CD4-positive, alpha-beta T cell treated with Interleukin-15 for 4 hours (primary cell): ENCODE results near the gene ANKRD28.

ENCODE experiments used
- DNase-seq: peaks from one replicate; pipeline ENCODE4 v3.0.0-alpha.2; 2020; ENCODE audit warnings: low spot score

Gene ANKRD28

DNA sequence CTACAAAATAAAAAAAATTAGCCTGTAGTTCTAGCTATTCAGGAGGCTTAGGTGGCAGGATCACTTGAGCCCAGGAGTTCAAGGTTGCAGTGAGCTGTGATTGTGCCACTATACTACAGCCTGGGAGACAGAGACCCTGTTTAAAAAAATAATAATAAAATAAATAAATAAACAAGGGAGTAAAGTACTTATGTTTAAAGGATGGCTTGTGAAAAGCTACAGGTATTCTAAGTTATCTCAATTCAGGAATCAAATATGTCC, 74.2 kb downstream of the ANKRD28 start:
- no peak for DNase-seq

DNA sequence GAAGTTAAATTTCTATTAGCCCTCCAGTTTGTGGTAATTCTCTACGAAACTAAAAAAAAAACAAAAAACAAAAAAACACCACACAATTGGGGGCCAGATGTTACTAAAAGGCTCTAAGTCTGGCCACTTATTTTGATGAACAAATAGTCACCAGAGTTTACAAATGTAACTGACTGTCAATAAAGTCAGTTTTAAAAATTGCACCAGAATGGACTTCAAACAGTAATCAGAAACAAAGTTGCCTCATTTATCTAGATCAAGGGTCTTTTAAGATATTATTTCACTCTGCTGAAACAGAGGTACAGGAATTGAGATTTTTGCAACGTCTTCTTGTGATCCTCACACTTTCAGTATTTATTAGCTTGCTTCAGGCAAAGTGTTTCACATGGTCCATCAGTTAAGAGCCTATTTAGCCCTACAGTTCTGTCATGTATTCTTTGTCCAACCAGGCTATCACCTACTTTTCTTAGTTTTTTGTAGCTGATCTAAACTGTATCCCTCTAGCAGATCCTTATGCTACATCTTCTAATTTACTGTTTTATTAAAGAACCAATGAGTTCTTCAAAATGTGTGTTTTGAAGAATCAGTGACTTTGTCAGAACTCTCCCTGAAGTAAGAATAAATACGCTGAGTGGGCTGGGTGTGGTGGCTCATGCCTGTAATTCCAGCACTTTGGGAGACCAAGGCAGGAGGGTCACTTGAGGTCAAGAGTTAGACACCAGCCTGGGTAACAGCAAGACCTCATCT, 74.7 kb downstream of the ANKRD28 start:
- DNase-seq = no peak

DNA sequence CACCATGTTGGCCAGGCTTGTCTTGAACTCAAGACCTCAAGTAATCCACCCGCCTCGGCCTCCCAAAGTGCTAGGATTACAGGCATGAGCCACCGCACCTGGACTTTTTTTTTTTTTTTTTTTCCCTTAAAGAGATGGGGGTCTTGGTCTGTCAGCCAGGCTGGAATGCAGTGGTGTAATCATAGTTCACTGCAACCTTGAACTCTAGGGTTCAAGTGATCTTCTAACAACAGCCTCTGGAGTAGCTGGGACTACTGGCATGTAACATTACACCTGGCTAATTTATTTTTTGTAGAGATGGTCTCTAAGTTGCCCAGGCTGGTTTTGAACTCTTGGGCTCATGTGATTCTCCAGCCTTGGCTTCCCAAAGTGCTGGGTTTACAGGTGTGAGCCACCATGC, 81.6 kb downstream of the ANKRD28 start:
- no peak for DNase-seq

DNA sequence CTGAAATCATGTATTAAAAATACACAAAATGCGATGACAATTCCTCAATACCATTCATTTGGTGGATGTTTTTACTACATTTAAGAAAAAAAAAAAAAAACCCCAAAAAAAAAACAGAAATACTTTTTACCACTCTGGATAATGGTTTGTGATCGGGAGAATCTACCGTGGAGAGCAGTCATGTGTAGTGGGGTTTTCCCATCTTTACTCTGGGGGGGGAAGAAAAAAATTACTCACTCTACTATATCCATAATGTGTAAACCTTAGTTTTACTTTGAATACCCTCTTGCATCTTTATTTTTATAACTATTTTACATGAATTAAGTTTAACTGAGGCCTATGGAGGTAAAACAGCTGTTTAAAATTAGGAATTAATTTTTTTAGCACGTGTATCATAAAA, 83.3 kb downstream of the ANKRD28 start:
- no peak for DNase-seq

DNA sequence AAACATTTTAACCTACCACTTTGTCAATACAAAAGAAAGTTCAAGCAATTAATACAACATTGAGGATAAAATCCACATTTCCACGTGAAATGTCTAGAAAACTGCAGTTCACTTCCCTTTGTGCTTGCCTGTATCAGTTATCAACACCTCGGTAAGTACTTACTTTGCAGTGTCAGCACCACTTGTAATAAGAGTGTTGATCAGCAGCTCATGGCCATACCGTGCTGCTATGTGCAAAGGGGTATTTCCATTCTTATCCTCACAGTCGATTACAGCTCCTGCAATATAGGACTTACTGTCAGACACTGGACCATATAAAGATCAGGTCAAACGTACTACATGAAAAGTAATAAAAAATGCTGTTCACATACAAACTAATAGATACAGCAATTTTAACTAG, 84.4 kb downstream of the ANKRD28 start:
- DNase-seq = no peak

DNA sequence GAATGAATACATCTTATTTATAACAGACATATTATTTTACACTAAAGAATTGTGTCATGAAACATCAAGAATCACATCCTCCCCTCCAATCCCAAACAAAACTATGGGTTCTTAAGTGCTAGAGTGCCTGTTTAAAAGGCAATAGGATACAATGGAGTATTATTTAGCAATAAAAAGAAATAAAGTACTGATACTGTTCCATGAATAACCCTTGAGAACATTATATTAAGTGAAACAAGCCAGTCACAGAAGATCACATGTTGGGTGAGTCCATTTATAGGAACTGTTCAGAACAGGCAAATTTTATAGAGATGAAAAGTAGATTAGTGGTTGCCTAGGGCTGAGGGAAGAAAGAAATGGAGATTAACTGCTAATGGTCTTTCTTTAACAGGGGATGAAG, 86.5 kb downstream of the ANKRD28 start:
- DNase-seq = no peak

DNA sequence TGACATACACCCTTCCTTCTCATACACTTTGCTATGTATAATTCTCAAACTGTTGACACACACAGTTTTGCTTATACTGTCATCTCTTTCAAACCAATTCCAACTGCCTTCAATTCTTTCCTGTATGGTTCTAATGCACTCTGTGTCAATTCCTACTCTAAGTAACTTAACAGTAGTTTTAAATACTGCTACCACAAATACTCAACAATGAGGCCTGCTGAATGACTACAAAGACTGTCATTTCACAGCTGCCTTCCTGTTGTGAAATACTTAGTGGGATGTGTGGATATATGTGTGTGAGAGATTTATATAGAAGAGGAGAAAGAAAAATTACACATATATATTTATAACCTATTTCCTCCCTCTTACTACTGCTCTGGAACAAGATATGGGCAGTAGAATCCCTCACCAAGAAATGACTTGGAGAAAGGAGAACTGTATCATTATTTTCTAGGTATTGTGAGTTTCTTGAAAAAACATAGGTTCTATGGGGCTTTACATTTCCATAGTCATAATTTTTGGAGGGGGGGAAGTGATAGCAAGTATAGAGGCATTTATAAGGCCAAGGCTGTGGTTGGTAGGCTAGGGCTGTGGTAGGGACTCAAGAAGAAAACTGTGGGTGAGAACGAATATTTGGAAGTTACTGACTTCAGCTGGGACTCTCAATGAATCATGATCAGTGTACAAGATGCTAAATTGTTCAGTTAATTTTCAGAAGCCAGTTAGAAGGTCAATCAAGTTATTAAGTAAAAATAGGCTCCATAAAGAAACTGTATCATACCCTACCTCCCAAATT, 88.7 kb downstream of the ANKRD28 start:
- no peak for DNase-seq

DNA sequence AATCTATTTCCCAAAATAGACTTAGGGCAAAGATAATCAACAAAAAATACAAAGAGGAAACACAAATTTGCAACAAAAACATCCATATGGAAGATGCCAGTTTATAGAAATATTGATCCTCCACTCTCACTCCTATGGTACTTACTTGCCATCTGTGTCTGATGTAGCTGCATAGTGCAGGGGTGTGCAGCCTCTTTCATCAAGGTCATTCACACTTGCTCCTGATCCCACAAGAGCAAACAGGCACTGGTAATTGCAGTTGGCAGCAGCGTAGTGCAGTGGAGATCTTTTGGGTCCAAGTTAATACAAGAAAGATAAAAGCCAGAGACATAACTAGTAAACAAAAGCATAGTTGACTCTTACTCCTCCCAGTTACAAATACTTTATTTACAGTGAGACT, 90.0 kb downstream of the ANKRD28 start:
- no peak for DNase-seq

DNA sequence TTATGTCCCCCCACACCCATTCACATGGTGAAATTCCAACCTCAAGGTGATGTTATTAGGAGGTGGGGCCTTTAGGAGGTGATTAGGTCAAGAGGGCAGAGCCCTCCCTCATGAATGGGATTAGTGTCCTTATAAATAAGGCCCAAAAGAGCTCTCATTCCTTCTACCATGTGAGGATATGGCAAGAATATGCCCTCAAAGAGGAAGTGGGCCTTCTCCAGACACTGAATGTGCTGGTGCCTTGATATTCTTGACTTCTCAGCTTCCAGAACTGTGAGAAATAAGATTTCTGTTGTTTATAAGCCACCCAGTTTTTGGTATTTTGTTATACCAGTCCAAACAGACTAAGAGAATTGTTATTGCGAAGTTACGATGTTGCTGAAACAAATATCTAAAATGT, 94.4 kb downstream of the ANKRD28 start:
- DNase-seq = no peak

DNA sequence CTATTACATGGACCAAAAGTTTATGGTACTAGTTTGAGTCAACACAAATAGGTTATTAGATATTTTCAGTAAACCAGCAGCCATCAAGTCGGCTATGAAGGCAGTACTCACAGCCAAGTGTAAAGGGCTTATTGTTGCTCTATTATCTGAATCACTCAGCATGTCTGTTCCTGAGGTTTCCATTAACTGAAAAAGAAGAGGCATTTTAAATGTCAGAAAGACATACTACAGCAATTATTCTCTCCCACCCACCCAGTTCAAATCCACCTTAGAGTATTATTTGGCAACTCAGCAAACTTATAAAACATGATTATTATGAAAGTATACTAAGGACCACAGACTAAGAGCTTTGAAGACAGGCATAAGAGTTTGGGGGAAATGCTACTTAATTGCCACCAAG, 103.2 kb downstream of the ANKRD28 start:
- no peak for DNase-seq

DNA sequence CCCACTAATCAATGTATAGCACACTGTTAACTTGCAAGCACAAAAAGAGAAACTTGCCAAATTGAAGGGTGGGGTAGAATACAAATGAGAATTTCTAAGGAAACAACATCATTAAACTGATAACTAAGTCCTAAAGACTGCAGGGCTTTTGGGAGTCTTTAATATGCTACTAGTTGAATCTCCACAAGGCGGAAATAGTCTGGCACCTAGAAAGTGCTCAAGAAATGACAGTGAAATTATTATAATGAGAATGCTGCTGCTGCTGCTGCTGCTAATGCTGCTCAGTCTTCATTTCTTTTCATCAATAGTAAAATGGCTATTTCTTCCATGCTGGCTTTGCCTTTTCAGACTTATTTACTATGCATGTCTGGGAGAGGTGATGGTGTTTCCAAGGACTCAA, 104.4 kb downstream of the ANKRD28 start:
- DNase-seq = no peak

DNA sequence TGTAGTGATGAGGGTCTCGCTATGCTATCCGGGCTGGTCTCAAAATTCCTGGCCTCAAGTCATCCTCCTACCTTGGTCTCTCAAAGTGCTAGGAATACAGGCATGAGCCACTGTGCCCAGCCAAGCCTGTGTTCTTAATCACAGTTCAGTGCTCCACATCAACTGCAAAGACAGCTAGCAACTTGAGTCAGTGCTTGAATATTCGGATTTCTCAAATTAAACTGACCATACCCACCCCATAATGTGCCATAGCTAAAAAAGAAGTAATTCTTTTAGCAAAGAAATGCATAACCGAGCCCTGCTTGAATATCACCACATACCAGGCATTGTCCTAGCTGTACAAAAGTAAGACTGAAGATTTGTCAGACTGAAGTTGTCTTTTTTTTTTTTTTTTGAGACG, 107.0 kb downstream of the ANKRD28 start:
- DNase-seq = no peak

DNA sequence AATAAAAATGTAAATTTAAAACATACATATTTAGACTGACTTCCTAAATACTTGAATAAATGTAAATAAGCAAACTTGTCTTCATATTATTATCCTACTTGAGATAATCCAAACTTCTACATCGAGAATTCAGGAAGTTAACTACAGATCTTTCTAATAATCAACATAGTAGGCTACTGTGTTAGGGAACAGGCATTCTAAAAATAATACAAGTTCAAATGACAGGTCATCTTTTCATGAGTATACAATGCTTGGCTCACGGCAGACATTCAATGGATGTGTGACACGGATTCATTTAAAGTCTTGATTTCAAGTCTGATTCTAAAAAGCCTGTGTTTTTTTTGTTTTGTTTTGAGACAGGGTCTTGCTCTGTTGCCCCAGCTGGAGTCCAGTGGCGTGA, 107.5 kb downstream of the ANKRD28 start:
- no peak for DNase-seq

DNA sequence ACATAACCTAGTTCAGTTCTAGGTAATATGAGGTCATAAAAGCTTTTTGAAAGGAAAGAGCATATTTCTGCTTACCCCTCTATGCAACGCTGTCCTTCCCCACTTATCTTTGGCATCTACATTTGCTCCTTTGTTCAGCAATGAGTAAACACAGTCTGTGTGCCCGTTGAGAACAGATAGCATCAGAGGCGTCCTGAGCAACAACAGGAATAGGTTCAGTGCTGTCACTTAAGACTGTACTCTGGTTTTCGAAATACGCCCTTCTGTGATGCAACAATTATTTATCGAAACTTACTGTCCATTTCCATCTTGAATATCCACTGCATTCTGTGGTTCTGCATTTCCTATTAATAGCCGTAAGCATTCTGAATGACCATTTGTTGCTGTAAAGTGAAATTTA, 111.9 kb downstream of the ANKRD28 start:
- DNase-seq = peak; percentile 36

DNA sequence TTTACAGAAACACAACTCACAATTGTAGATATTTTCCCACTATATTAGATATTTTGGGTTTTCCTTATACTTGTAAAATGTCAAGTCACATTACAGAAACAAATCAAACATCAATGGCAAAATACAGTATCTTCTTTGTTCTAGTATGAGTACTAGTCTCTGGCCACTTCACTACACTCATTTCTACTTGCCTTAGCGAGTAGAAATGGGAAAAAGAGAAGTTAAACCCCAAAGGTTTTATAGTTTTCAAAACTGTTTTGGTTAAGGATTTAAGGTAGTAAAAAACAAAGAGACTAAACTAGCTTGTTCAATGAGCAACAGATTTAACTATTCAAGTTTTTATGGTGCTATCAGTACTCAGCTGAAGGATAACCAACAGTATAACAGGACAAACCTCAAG, 114.5 kb downstream of the ANKRD28 start:
- DNase-seq = no peak

DNA sequence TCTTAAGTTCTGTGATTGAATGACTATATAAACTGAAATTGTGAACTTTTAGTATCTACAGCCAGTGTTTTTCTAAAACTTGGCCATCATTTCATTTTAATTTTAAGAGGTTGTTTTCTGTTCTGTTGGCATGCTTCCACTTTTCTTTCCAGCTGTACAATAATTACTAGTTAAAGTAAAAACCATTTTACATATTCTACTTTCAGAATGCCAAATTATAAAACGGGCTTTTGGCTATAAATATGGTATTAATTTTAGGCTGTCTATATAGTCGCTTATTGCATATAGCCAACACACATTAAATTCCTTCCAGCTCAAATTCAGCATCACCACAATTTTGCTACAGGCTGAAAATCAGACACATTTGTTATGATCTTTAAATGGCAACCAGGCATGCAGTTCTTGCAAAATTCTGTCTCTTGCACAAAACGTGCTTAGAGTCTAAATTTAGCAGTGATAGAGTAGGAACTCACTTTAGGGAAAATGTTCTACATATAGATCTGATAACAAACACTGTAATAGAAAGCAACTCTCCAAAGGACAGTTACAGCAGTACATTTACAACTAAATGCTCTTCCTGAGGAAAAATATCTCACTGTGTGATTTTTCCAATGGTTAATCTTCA, 115.1 kb downstream of the ANKRD28 start:
- DNase-seq = no peak

DNA sequence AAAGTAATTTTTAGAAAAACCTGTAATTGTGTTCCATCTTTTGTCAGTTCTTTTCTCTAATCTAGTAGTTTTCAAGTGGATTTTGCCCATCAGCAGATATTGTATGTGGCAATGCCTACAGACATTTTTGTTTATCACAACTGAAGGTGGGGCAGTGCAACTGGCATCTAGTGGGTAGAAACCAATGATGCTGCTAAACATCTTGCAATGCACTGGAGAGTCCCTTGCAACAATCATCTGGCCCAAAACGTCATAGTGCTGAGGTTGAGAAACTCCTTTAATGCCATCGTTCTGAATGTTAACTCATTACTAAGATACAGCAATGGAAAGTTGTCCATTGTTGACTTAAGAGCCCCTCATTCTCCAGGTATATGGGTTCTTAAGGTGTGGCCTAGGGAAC, 116.1 kb downstream of the ANKRD28 start:
- DNase-seq = no peak

DNA sequence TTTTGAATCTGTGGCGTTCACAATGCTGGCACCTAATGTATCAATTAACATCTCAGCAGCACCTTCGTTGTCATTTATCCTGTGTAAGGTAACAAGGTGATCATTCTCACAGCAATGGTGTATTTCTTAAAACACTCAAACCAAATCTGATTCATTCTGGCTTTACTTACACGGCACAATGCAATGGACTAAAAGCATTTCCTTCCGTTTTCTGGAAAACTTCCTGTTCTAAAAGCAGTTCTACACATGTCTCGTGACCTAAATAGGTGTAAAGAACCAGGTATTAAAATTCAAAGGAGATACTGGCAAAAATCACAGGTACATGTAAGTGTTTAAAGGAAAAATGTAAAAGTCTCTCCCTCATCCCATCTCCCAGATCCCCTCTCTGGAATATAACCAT, 118.5 kb downstream of the ANKRD28 start:
- no peak for DNase-seq

DNA sequence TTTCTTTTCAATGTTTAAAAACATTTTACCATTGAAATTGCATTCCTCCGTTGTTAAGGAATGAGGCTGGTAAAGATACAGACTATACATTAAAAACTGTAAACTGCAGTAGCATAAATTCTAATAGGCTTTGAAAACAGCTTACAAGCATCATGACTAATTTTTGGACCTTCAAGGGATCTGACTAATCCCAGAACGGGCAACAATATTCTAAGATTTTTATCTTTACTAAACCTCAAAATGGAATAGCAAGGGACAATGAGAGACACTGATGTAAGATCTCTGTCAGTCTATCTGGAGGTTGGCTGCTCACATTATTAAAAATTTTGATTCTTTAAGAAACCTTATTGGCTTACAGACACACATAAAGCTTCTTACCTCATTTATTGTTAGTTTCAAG, 121.5 kb downstream of the ANKRD28 start:
- no peak for DNase-seq

DNA sequence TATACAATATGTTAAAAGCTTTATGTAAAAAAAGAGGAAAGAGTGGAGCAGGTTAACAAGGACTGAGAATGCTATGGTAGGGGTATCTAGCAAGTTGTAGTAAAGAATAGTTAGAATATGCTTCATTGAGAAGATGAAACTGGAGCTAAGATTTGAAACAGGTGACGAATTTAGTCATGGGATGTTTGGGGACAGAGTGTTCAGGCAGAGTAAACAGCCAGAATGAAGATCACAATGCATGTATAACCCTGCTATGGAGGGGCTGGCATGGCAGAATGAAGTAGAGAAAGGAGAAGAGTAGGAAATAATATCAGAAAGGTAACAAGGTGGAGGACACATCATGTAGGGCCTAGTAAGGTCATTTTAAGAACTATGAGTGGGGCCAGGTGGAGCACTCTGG, 124.2 kb downstream of the ANKRD28 start:
- no peak for DNase-seq

DNA sequence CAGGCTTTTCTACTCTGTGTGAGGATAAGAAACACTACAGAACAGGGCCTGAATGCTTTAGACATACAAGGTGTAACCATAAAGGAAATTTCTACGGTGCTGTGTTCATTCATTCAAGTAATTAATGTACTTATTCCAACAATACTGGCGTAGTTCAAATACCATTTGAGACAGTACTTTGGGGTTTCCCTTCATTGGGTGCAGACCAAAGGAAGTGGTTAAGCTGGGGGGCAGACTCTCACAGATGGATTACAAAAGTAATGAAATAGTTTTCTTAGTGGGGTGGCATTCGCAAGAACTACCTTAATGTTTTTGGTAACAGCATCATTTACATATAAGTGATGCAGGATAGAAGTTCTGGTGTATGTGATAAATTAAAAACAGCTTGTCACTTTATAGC, 130.3 kb downstream of the ANKRD28 start:
- DNase-seq = peak; percentile 64

DNA sequence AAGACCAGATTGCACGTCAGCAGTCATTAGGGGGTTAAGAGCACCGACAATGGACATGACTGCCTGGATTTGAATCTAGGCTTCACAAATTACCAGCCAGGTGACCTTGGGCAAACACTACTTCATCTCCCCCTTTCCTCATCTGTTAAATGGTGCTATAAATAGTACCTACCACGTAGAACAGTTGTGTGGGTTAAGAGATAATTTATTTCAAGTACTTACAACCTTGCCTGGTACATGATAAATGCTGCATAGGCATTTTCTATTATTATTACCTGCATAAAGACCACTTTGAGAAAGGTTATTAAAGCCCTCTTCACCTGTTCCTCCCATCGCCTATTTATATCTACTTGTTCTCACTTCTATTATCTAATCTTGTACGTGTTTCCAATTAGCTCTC, 131.5 kb downstream of the ANKRD28 start:
- no peak for DNase-seq

DNA sequence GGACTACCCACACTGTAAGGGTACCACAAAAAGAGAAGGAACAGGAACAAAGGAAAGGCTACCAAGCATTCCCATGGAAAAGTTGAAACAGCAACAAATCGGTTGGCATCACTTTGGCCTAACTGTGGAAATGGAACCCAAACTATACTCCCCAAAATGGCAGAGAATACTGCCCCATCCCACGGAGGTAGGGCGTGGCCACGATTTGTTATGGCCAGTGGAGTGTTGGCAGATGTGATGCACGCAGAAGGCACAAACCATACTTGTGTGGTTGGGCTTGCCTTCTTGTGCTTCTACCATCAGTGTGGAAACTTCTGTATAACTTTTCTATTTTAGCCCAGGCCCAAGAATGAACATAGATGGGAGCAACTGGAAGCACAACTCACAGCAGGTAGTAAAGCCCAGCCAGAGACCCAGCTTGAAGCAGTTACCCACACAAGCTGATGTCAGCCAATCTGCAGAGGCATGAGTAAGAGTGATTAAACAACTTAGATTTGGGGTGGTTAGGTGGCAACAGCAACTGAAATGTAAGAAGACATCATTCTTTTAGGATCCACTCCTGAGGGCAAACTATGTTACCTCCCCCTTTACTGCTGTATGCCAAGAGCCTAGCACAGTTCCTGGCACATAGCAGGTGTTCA, 132.1 kb downstream of the ANKRD28 start:
- no peak for DNase-seq
